T-helper 1 cell treated with Interleukin-12 subunit alpha and Interleukin-12 subunit beta and Interleukin-4 antibody, amounts not matched to agents 30 ng/mL and 1 ng/mL, for 36 hours (primary cell): ENCODE results near the gene INO80D. TPM values are rescaled to one million over a fixed set of nuclear protein-coding genes. Genes with fewer than 3 reads are reported as not detected.
"Not testable (repeated sequence)": the region's sequence is repeated elsewhere in the genome, so short reads cannot be mapped to it uniquely, and the experiment has no call there.

ENCODE experiments used
- intact Hi-C: fragments of 100-400 bp; cut with micrococcal nuclease; formaldehyde crosslinking; loops from one replicate; pipeline ENCODE4 v1.15.1; 2024
- total RNA-seq: library from RNA; stranded (reverse); gene quantifications from 2 replicates; pipeline ENCODE4 v1.2.3, GENCODE V29; 2022

INO80D gene, protein sequence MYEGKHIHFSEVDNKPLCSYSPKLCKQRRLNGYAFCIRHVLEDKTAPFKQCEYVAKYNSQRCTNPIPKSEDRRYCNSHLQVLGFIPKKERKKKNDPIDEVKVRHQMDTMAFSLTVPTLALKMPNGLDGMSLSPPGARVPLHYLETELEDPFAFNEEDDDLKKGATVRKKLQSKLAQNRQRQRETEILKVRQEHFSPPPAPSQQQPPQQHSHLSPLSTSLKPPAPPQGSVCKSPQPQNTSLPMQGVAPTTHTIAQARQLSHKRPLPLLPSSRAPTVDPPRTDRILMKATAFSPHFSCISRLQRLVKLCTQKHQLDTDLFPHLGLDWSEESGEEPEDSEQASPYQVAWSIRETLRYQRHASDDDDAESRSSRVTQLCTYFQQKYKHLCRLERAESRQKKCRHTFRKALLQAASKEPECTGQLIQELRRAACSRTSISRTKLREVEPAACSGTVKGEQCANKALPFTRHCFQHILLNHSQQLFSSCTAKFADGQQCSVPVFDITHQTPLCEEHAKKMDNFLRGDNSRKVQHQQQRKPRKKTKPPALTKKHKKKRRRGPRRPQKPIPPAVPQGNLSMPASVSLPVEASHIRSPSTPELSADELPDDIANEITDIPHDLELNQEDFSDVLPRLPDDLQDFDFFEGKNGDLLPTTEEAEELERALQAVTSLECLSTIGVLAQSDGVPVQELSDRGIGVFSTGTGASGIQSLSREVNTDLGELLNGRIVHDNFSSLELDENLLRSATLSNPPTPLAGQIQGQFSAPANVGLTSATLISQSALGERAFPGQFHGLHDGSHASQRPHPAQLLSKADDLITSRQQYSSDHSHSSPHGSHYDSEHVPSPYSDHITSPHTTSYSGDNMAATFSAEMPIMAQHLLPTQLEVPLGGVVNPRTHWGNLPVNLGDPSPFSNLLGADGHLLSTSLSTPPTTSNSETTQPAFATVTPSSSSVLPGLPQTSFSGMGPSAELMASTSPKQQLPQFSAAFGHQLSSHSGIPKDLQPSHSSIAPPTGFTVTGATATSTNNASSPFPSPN
- total RNA-seq: 34.1 and 35.9 TPM in 2 replicates

GRCh38 chr2:206085742-206086445, at the start of gene INO80D:
Gene INO80D (minus strand): TSS chr2:206086174. CDS start chr2:206063016, 23,158 bp downstream.
- intact Hi-C loops: loop anchor here (1.0 to 10.0 kb wide), 12 partner anchors 53 to 1979 kb away; partner anchors contain the start of genes ADAM23, CCNYL1, CREB1 and EEF1B2

GRCh38 chr2:206127656-206128055, 41.7 kb upstream of the INO80D start:
- intact Hi-C loops: no loop called here

DNA sequence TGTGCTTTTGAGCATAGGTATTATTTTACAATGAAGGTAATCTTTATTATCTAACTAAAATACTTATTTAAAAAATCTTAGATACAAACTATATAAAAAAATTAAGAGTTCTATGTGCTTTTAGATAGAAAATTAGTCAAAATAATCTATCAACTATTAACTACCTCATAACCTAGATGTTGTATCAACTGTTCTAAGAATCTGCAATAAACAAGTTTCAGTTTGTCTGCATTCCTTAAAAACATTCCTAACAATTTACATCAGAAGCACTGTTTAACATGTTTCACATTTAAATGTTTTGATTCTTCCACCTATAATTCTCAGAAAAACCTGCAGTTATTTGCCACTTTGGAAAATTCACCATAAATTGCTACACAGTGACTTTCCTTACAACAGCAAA, 39.9 kb upstream of the INO80D start:
- intact Hi-C loops: no loop called here

- intact Hi-C loops: not testable (repeated sequence)
These were observed 36.6 kb upstream of the INO80D start for GRCh38 chr2:206122569-206122968.

- intact Hi-C loops: no loop called here
These were observed 30.3 kb upstream of the INO80D start for GRCh38 chr2:206116278-206116677.

GRCh38 chr2:206115026-206115578, 29.1 kb upstream of the INO80D start:
- intact Hi-C loops: no loop called here

DNA sequence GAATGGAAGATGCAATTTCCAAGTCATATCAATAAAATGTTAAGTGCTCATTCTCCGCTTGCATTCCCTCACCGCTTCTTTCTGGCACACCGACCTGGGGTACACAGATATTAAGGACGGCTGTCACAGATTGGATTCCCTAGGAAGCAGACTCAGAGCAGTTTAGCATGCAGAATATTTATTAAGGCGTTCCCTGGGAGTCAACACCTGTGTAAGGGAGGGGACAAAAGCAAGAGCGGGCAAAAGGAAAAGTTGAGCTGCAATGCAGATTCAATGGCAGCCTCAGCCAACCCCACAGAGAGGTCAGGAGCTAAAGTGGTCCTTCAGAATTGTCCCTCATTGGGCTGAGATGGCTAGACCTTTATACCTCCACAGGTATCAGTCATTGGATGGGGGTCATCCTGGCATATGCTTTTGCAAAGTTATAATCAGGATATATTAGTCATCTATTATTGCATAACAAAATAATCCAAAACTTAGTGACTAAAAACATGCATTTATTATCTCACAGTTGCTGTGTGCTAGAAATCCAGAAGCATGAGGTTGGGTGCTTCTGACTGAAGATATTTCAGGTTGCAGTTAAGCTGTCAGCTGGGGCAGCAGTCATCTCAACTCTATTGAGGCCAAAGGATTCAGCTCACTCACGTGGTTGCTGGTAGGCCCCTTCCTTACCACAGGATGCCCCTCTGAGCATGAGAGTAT, 27.0 kb upstream of the INO80D start:
- intact Hi-C loops: no loop called here

GRCh38 chr2:206112108-206112507, 26.1 kb upstream of the INO80D start:
- intact Hi-C loops: no loop called here

DNA sequence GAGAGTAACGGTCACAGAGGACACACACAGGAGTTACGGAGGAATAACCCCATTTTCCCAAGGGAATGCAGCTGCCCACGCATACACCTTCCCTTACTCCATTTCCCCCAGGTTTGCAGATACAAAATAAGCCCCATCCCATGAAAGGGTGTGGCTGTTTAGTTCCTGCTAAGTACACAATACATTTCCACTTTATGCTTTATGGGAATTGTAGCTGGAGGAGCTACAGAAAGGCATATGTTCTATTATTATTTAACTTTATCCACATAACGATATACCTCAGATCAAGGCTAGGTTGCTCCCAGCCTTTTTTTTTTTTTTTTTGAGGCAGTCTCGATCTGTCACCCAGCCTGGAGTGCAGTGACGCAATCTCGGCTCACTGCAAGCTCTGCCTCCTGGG, 22.7 kb upstream of the INO80D start:
- intact Hi-C loops: no loop called here

DNA sequence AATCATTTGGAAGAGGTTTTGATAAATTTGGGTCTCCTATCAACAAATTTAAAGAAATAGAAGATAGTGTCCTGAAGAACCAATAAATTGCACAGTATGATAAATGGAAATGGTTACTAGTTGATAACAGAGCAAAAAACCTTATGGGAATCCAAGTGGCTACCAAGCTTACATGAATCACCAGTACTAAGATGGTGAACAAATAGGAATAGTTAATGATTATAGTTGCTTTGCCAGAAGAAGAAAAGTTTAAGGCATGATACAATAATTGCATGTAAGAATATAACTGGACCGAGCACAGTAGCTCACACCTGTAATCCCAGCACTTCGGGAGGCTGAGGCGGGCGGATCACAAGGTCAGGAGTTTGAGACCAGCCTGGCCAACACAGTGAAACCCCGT, 19.6 kb upstream of the INO80D start:
- intact Hi-C loops: no loop called here

GRCh38 chr2:206105038-206105437, 19.1 kb upstream of the INO80D start:
- intact Hi-C loops: no loop called here

- intact Hi-C loops: not testable (repeated sequence)
These were observed 12.9 kb upstream of the INO80D start for GRCh38 chr2:206098872-206099271.

DNA sequence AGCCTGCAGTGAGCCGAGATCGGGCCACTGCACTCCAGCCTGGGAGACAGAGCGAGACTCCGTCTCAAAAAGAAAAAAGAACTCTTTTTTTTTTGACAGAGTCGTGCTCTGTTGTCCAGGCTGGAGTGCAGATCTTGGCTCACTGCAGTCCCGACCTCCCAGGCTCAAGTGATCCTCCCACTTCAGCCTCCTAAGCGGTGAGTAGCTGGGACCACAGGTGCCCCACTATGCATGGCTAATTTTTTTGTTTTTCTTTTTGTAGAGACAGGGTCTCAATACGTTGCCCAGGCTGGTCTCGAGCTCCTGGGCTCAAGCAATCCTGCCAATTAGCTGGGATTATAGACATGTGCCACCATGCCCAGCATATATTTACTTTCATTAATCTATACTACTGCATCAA, 12.5 kb upstream of the INO80D start:
- intact Hi-C loops: no loop called here

GRCh38 chr2:206096876-206097275, 10.9 kb upstream of the INO80D start:
- intact Hi-C loops: no loop called here

DNA sequence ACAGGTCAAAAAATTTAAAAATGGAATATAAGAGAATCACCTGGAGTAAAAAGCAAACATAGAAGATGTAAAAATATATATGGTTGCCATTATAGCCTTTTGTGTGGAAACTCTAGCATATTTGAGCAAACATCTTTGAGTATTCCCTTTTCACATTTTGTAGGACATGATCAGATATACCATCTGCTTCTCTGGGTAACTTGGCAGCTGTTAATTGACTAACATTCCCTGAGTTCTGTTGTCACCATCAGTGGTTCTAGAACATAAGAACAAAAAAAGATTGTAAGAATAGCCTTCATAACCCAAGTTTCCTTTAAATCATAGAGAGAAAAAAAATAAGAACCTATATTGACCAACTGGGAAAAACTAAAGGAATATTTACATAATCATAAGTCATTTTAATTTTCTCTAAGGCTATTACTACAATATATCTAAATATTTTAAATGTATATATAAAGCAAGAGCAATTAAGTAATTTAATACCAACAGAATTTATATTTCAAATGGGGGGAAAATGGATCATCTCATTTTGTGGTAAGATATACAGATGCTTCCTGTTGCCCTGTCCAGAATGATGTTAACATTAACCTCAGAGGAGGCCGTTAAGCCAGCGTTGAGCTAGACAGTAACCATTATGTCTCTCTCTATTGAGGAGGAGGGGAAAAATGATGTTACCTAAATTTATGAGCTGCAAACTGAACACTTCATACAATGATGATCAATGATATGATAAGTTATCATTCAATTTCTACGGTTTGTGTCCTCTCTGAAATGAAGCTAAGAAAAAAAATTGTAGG, 9.8 kb upstream of the INO80D start:
- intact Hi-C loops: no loop called here

DNA sequence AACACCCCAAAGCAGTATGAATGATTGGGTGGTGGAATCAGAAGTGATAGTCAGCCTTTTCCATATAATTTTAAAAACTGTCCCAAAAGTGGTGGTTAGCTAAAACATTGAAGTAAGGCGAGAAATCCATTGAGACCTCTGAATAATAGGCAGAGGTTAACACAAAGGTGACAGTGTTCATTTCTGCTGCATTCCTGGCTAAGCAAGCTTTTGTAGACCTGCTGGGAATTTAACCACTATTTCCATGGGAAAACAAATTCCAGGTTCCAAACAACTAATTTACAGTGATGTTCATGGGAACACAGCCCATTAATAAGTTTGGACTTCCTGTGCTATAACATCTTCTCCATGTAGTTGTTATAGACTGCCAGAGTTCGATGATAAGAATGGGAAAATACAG, 6.3 kb upstream of the INO80D start:
- intact Hi-C loops: no loop called here

GRCh38 chr2:206088248-206088647, 2.3 kb upstream of the INO80D start:
- intact Hi-C loops: loop anchor here (5.0 to 10.0 kb wide), 6 partner anchors 354 to 1981 kb away; partner anchors contain the start of genes ADAM23, CCNYL1 and METTL21A

DNA sequence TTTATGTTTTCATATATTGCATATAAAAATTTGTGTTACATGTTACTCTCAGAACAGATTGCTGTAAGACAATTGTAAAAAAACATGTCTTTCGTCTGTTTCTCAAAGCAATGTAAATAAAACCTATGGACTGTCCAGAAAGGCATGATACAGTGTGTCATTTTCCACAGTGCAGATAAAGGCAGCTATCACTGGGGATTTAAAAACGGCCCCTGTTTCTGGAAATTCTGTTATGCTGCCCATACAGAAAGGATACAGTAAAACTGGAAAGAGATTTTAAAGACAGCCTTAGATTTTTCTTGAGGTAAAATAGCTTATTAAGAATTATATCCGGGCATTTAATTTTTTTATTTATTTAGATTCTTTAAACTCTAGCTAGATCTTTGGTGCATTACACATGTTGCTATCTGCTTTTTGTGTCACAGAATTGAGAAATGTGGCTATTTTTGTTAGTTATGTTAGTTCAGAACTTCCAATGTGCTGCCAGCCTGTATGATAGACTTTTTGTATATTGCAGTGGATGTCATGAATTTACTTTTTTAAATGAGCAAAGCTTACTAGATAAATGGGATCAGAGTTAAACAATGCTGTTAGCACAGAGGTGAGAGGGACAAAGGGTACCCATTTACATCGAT, 859 bp upstream of the INO80D start:
- intact Hi-C loops: loop anchor here (1.0 to 10.0 kb wide), 12 partner anchors 54 to 1980 kb away; partner anchors contain the start of genes ADAM23, CCNYL1, CREB1 and EEF1B2
